Lung (tissue), 12 donors: ENCODE results near the gene ZNF891. TPM values are rescaled to one million over a fixed set of nuclear protein-coding genes. Genes with fewer than 3 reads are reported as not detected.
A peak's percentile ranks its signal among the peaks of the same experiment; 100 is the strongest.

Source experiments
- ATAC-seq: fragments of 200-7000 bp; cut with Tn5 transposase; one replicate; pipeline ENCODE4 v1.9.1; 2020; ENCODE audit warnings: moderate number of reproducible peaks; ENCODE audit not compliant: insufficient read depth, low FRiP score
- DNase-seq, 3 donors: peaks; one replicate each; pipeline ENCODE4 v3.0.0-alpha.2; 2013 to 2017
- H3K27ac ChIP-seq, 2 donors: one replicate each; pipeline ENCODE4 v1.5.1; 2013; ENCODE audit warnings: mild to moderate bottlenecking in 2 of 2, moderate library complexity in 2 of 2, control low read depth in 1 of 2, inconsistent platforms in 1 of 2, low read depth in 1 of 2, low read length in 1 of 2
- H3K27me3 ChIP-seq, 3 donors: one replicate each; pipeline ENCODE4 v1.5.1; 2013; ENCODE audit warnings: low read length in 2 of 3; ENCODE audit not compliant: control insufficient read depth in 3 of 3, insufficient read depth in 3 of 3
- H3K36me3 ChIP-seq, 4 donors: one replicate each; pipeline ENCODE4 v1.5.1; 2013; ENCODE audit warnings: low read length in 4 of 4, mild to moderate bottlenecking in 1 of 4, moderate library complexity in 1 of 4; ENCODE audit not compliant: control insufficient read depth in 4 of 4, insufficient read depth in 4 of 4
- H3K4me1 ChIP-seq, 5 donors: one replicate each; pipeline ENCODE4 v1.5.1; 2013; ENCODE audit warnings: low read length in 5 of 5, mild to moderate bottlenecking in 2 of 5, moderate library complexity in 1 of 5; ENCODE audit not compliant: control insufficient read depth in 5 of 5, insufficient read depth in 5 of 5
- H3K4me3 ChIP-seq: one replicate; pipeline ENCODE4 v1.5.1; 2013; ENCODE audit warnings: mild to moderate bottlenecking, control low read depth, moderate library complexity
- H3K9ac ChIP-seq, 2 donors: one replicate each; pipeline ENCODE4 v1.5.1; 2013; ENCODE audit warnings: low read length in 2 of 2, control low read depth in 1 of 2; ENCODE audit not compliant: insufficient read depth in 1 of 2
- H3K9me3 ChIP-seq, 4 donors: one replicate each; pipeline ENCODE4 v1.5.1; 2013; ENCODE audit warnings: low read length in 3 of 4, mild to moderate bottlenecking in 1 of 4, moderate library complexity in 1 of 4; ENCODE audit not compliant: control insufficient read depth in 4 of 4, insufficient read depth in 3 of 4
- WGBS, 2 donors: extraction: QIAGEN DNeasy Blood & Tissue Kit; methylation state at CpG; one replicate each; pipeline ENCODE4 v1.1.7; 2013; 5-methylcytosine and 5-hydroxymethylcytosine counted together
- polyA plus RNA-seq, 2 donors: library from polyadenylated mRNA; stranded (reverse); fragments of 200-250 nt; gene quantifications; one replicate each; pipeline ENCODE4 v1.2.1, GENCODE V29; 2013
- total RNA-seq, 2 donors: library from RNA; depleted of rRNA in 1 of 2; stranded (reverse); fragments of >200 nt in 1 of 2; gene quantifications; one replicate each; pipeline ENCODE4 v1.2.1, GENCODE V29; 2014 to 2021
- TF ChIP-seq, protein P1 (sequence below): IDR thresholded peaks from 2 replicates; pipeline ENCODE4 v1.5.1; 2012; ENCODE audit warnings: mild to moderate bottlenecking; ENCODE audit errors: control extremely low read depth, extremely low read depth
- donor health status: control.
- donor health status: control.
- donor health status: Bipolar disorder and iron deficiency.
- donor health status: healthy.
- donor health status: DM: yes; HTN: yes; CAD: no.

ZNF891 gene
- total and polyA plus RNA-seq, 4 donors = 0.26 to 6.2 (median 1.1) TPM

DNA sequence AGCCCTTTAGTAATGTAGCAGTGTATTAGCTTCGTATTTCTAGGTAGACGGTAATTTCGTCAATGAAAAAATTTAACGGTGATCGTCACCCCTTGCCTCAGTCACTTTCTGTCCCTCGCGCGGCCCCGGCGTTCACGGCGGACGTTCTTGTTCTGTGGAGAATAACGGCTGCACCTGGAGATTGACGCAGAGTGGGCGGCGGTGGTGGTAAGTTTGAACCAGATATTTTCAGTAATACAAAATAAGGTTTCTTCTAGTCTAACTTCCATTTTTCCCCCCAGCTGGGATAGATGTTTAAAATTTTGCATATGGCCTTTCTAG lies 694 bp upstream of the ZNF891 start:
- DNase-seq = peak in 2 of 3 donors; percentile 65 to 75
- H3K36me3 ChIP-seq = peaks cover 9 to 36% (median 26%) of the 10 kb centered on the region in 4 donors

DNA sequence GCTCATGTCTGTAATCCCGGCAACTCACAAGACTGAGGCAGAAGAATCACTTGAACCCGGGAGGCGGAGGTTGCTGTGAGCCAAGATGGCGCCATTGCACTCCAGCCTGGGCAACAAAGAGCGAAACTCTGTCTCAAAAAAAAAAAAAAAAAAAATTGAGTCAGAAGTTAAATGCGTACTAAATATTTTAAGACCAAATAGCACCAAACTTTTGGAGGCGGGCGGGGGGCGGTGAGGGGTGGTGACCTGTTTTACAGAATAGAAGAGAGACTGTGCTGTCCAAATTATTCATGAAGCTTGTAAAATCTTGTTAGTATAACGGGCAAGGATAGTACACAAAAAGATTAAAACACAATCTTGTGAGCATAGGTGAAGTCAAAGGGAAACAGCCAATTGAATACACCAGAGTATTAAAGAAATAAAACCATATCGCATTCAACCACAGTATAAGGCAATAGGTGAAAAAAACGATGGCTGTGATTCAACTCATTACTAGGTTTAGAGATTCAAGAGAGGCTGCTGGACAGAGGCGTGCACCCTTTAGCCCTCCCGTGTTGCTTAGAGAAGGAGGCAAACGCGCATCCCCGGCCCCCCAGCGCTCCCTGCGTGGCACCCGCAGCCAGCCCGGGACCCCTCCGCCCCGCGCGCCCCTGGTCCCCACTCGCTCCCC lies 571 bp downstream of the ZNF891 start:
- H3K4me1 ChIP-seq = peaks cover 0 to 7% (median 0%) of the 10 kb centered on the region in 5 donors
- H3K9ac ChIP-seq = peak overlapping the region; percentile 34 to 100
- TF ChIP-seq, protein P1, sequence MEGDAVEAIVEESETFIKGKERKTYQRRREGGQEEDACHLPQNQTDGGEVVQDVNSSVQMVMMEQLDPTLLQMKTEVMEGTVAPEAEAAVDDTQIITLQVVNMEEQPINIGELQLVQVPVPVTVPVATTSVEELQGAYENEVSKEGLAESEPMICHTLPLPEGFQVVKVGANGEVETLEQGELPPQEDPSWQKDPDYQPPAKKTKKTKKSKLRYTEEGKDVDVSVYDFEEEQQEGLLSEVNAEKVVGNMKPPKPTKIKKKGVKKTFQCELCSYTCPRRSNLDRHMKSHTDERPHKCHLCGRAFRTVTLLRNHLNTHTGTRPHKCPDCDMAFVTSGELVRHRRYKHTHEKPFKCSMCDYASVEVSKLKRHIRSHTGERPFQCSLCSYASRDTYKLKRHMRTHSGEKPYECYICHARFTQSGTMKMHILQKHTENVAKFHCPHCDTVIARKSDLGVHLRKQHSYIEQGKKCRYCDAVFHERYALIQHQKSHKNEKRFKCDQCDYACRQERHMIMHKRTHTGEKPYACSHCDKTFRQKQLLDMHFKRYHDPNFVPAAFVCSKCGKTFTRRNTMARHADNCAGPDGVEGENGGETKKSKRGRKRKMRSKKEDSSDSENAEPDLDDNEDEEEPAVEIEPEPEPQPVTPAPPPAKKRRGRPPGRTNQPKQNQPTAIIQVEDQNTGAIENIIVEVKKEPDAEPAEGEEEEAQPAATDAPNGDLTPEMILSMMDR = no peak
- whole genome bisulfite sequencing, 2 donors = 19 to 24% methylated on average over 26 of the region's 26 CpGs
- ATAC-seq = peak; percentile 6
- H3K36me3 ChIP-seq = peaks cover 0 to 37% (median 22%) of the 10 kb centered on the region in 4 donors
- no peak for DNase-seq
- peak overlapping the region; percentile 85 to 95 for H3K27ac ChIP-seq
- no peaks in the 10 kb centered on the region for H3K27me3 ChIP-seq
- peaks cover 19 to 33% (median 26%) of the 10 kb centered on the region in 4 donors for H3K9me3 ChIP-seq
- peak overlapping the region; percentile 79 for H3K4me3 ChIP-seq

More for the DNA sequence above, 694 bp upstream of the ZNF891 start:
- TF ChIP-seq, protein P1 = no peak
- Histone ChIP-seq H3K4me3 (peak overlapping the region; percentile 79), H3K9me3 (peaks cover 9 to 32% (median 27%) of the 10 kb centered on the region in 4 donors), H3K27me3 (no peaks in the 10 kb centered on the region), H3K27ac (peak overlapping the region; percentile 85 to 95), H3K4me1 (peaks cover 0 to 7% (median 0%) of the 10 kb centered on the region in 5 donors), H3K9ac (peak overlapping the region; percentile 88 to 100)
- peak; percentile 7 for ATAC-seq
- WGBS, 2 donors = 0 to 1% methylated on average over 17 of the region's 17 CpGs

DNA sequence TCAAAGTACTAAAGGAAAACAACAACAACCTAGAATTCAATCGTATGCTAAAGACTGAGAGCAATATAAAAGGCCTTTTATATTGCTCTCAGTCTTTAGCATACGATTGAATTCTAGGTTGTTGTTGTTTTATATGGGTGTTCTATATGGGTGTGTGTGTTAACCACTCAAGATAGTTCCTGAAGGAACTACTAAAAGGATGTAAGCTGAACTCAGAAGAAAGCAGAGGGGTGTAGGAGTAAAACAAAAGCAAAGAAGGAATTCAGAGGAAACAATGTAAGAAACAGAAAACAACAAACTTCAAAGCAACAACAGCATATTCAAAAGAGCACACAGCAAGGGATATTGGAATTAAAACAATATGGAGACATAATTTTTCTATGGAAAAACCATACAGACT lies 5.4 kb downstream of the ZNF891 start:
- Histone ChIP-seq H3K9me3 (peaks cover 28 to 52% (median 50%) of the 10 kb centered on the region in 4 donors), H3K27ac (no peak overlapping the region), H3K27me3 (no peaks in the 10 kb centered on the region), H3K4me3 (no peak overlapping the region), H3K9ac (no peak overlapping the region), H3K36me3 (peaks cover 4 to 68% (median 47%) of the 10 kb centered on the region in 4 donors), H3K4me1 (no peaks in the 10 kb centered on the region)
- DNase-seq (no peak), ATAC-seq (no peak)
- TF ChIP-seq, protein P1 = no peak
- 93 to 96% methylated on average over 2 of the region's 2 CpGs for WGBS, 2 donors
